Hematopoietic multipotent progenitor cell treated with erythropoietin and hydrocortisone succinate and interleukin-3 and kit ligand, for 6 days (in vitro differentiated cells): ENCODE results near the gene RAB1A.
"Not testable (repeated sequence)": the region's sequence is repeated elsewhere in the genome, so short reads cannot be mapped to it uniquely, and the experiment has no call there.

ENCODE experiments used
- DNase-seq: peaks from one replicate; pipeline ENCODE4 v3.0.0-alpha.2; 2015

Gene RAB1A

GRCh38 chr2:65134158-65134557 is 4.3 kb upstream of the RAB1A start:
- DNase-seq: no peak

GRCh38 chr2:65133626-65134025 is 3.7 kb upstream of the RAB1A start:
- DNase-seq: no peak

- not testable (repeated sequence) for DNase-seq
Measured at GRCh38 chr2:65132930-65133329, 3.0 kb upstream of the RAB1A start.

- DNase-seq: peak; percentile 70
Measured at GRCh38 chr2:65130664-65131175, 814 bp upstream of the RAB1A start.

- peak; percentile 45 for DNase-seq
Measured at GRCh38 chr2:65129286-65129825, 550 bp downstream of the RAB1A start.

GRCh38 chr2:65128297-65129190 is 1.4 kb downstream of the RAB1A start:
- DNase-seq: peak; percentile 75

- not testable (repeated sequence) for DNase-seq
Measured at GRCh38 chr2:65125457-65125856, 4.4 kb downstream of the RAB1A start.

- no peak for DNase-seq
Measured at GRCh38 chr2:65122313-65122712, 7.6 kb downstream of the RAB1A start.

- no peak for DNase-seq
Measured at GRCh38 chr2:65120990-65121693, 8.8 kb downstream of the RAB1A start.

GRCh38 chr2:65116645-65117044 is 13.3 kb downstream of the RAB1A start:
- DNase-seq: peak; percentile 31

GRCh38 chr2:65114921-65115320 is 15.0 kb downstream of the RAB1A start:
- no peak for DNase-seq

- DNase-seq: no peak
Measured at GRCh38 chr2:65113816-65114215, 16.1 kb downstream of the RAB1A start.

GRCh38 chr2:65113229-65113628 is 16.7 kb downstream of the RAB1A start:
- no peak for DNase-seq

- DNase-seq: no peak
Measured at GRCh38 chr2:65112633-65113032, 17.3 kb downstream of the RAB1A start.

- no peak for DNase-seq
Measured at GRCh38 chr2:65108780-65109179, 21.1 kb downstream of the RAB1A start.

GRCh38 chr2:65107530-65107929 is 22.4 kb downstream of the RAB1A start:
- no peak for DNase-seq

- no peak for DNase-seq
Measured at GRCh38 chr2:65103013-65103715, 26.7 kb downstream of the RAB1A start.

- no peak for DNase-seq
Measured at GRCh38 chr2:65101071-65101470, 28.8 kb downstream of the RAB1A start.

GRCh38 chr2:65098741-65099140 is 31.2 kb downstream of the RAB1A start:
- no peak for DNase-seq

GRCh38 chr2:65097844-65098243 is 32.1 kb downstream of the RAB1A start:
- DNase-seq: no peak

- DNase-seq: no peak
Measured at GRCh38 chr2:65096948-65097347, 33.0 kb downstream of the RAB1A start.

- no peak for DNase-seq
Measured at GRCh38 chr2:65093211-65093610, 36.7 kb downstream of the RAB1A start.

GRCh38 chr2:65092791-65093190 is 37.1 kb downstream of the RAB1A start:
- no peak for DNase-seq
